Endodermal cell (in vitro differentiated cells): ENCODE results near the gene CATSPER3. TPM values are rescaled to one million over a fixed set of nuclear protein-coding genes. Genes with fewer than 3 reads are reported as not detected.

ENCODE experiments used
- DNase-seq: peaks from one replicate; pipeline ENCODE4 v3.0.0-alpha.2; 2017
- H3K27ac ChIP-seq: 2 replicates; pipeline ENCODE4 v1.5.1; 2013; ENCODE audit warnings: mild to moderate bottlenecking, low read depth, low read length, moderate library complexity
- H3K27me3 ChIP-seq: 2 replicates; pipeline ENCODE4 v1.6.1; 2013; ENCODE audit warnings: mild to moderate bottlenecking, low read length, moderate library complexity; ENCODE audit not compliant: insufficient read depth, control insufficient read depth, poor library complexity, severe bottlenecking
- H3K36me3 ChIP-seq: 2 replicates; pipeline ENCODE4 v1.7.0; 2013; ENCODE audit warnings: mild to moderate bottlenecking, low read length, moderate library complexity; ENCODE audit not compliant: control insufficient read depth, insufficient read depth
- H3K4me1 ChIP-seq: one replicate; pipeline ENCODE4 v1.7.0; 2013; ENCODE audit warnings: low read length; ENCODE audit not compliant: control insufficient read depth, insufficient read depth
- H3K4me3 ChIP-seq: 2 replicates; pipeline ENCODE4 v1.5.1; 2013; ENCODE audit warnings: mild to moderate bottlenecking, low read length, moderate library complexity
- H3K9ac ChIP-seq: 2 replicates; pipeline ENCODE4 v1.6.1; 2013; ENCODE audit warnings: mild to moderate bottlenecking, low read length, moderate library complexity; ENCODE audit not compliant: poor library complexity, severe bottlenecking; ENCODE audit errors: extremely low read depth
- H3K9me3 ChIP-seq: 2 replicates; pipeline ENCODE4 v1.6.1; 2013; ENCODE audit warnings: mild to moderate bottlenecking, low read length, moderate library complexity; ENCODE audit not compliant: control insufficient read depth
- H3K27ac Mint-ChIP-seq: 2 replicates; pipeline ENCODE4 v1.8.0; 2020; ENCODE audit warnings: mixed read lengths
- H3K27me3 Mint-ChIP-seq: 2 replicates; pipeline ENCODE4 v1.8.0; 2021; ENCODE audit warnings: mild to moderate bottlenecking, mixed read lengths; ENCODE audit not compliant: insufficient read depth
- H3K36me3 Mint-ChIP-seq: 2 replicates; pipeline ENCODE4 v1.8.0; 2020; ENCODE audit warnings: low read depth, mixed read lengths
- H3K4me1 Mint-ChIP-seq: 2 replicates; pipeline ENCODE4 v1.8.0; 2020; ENCODE audit warnings: mixed read lengths
- H3K4me3 Mint-ChIP-seq: 2 replicates; pipeline ENCODE4 v1.8.0; 2020; ENCODE audit warnings: mild to moderate bottlenecking, moderate library complexity, mixed read lengths
- H3K9me3 Mint-ChIP-seq: 2 replicates; pipeline ENCODE4 v1.8.0; 2020; ENCODE audit warnings: mild to moderate bottlenecking, mixed read lengths
- CTCF ChIP-seq: fragments of 200-600 bp; sonication (generic); conservative IDR thresholded peaks from 2 replicates; pipeline ENCODE4 v1.5.0; 2021; ENCODE audit warnings: antibody characterized with exemption, mild to moderate bottlenecking
- WGBS, 2 experiments: methylation state at CpG; one replicate each; pipeline versions ENCODE4 v1.1.5 to v1.1.7; 2013; ENCODE audit warnings: missing lambda C conversion rate in 2 of 2, mixed read lengths in 1 of 2; ENCODE audit not compliant: insufficient coverage in 1 of 2, insufficient read length in 1 of 2; 5-methylcytosine and 5-hydroxymethylcytosine counted together
- total RNA-seq, 2 donors: library from RNA; stranded (reverse); fragmentation: NEBNext Ultra II Directional in 1 of 2; extraction: Animal tissue kit (Norgen Biotek cat#: 25700) in 1 of 2; gene quantifications; 2 replicates in 1 of 2; 3 replicates in 1 of 2; pipeline ENCODE4 v1.2.1, GENCODE V29; 2021

The CATSPER3 gene
- total RNA-seq, 2 donors from 2014 or later: 0.64 to 0.68 TPM

GRCh38 chr5:134965271-134965825 lies 2.4 kb upstream of the CATSPER3 start:
- no peaks in the 10 kb centered on the region for H3K27me3 Mint-ChIP-seq
- no peaks in the 10 kb centered on the region for H3K4me1 Mint-ChIP-seq
- no peak for TF ChIP-seq CTCF
- DNase-seq: no peak
- no peak overlapping the region for H3K27ac Mint-ChIP-seq
- Histone ChIP-seq H3K27me3 (no peaks in the 10 kb centered on the region), H3K4me3 (no peak overlapping the region), H3K27ac (no peak overlapping the region), H3K36me3 (peaks cover 21% of the 10 kb centered on the region), H3K4me1 (no peaks in the 10 kb centered on the region), H3K9ac (no peak overlapping the region), H3K9me3 (no peaks in the 10 kb centered on the region)
- no peaks in the 10 kb centered on the region for H3K9me3 Mint-ChIP-seq
- WGBS, 2 experiments: 97 to 100% methylated on average over 1 to 3 of the region's 3 CpGs
- H3K4me3 Mint-ChIP-seq: no peak overlapping the region
- H3K36me3 Mint-ChIP-seq: peaks cover 16% of the 10 kb centered on the region

GRCh38 chr5:134968055-134968454 lies 348 bp downstream of the CATSPER3 start:
- no peak overlapping the region for H3K27ac Mint-ChIP-seq
- Histone ChIP-seq H3K4me1 (no peaks in the 10 kb centered on the region), H3K9me3 (no peaks in the 10 kb centered on the region), H3K27me3 (no peaks in the 10 kb centered on the region), H3K36me3 (peaks cover 9% of the 10 kb centered on the region), H3K9ac (no peak overlapping the region), H3K27ac (no peak overlapping the region), H3K4me3 (no peak overlapping the region)
- 94 to 100% methylated on average over 2 to 3 of the region's 3 CpGs for WGBS, 2 experiments
- H3K4me1 Mint-ChIP-seq: no peaks in the 10 kb centered on the region
- H3K4me3 Mint-ChIP-seq: no peak overlapping the region
- peaks cover 7% of the 10 kb centered on the region for H3K36me3 Mint-ChIP-seq
- no peaks in the 10 kb centered on the region for H3K9me3 Mint-ChIP-seq
- H3K27me3 Mint-ChIP-seq: no peaks in the 10 kb centered on the region
- no peak for TF ChIP-seq CTCF
- DNase-seq: no peak

DNA sequence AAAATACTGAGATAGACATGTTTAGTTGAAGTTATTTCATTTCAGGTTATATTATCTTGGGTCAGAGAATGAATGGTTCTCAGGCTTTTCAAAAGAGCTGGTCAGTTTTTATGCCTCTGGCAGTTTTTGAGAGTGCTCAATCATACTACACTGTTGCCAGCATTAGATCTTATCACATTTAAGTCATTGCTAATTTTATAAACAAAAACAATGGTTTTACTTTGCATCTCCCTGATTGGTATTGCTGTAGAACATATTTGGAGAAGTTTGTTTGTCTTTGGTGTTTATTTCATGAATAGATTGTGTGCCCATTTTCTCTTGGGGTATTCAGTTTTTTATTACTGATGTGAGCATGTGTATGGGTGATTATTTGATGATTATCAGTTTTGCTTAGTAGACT lies 1.5 kb downstream of the CATSPER3 start:
- TF ChIP-seq CTCF: no peak
- no peak overlapping the region for H3K27ac Mint-ChIP-seq
- no peaks in the 10 kb centered on the region for H3K4me1 Mint-ChIP-seq
- Histone ChIP-seq H3K9me3 (peaks cover under 1% of the 10 kb centered on the region), H3K4me1 (no peaks in the 10 kb centered on the region), H3K4me3 (no peak overlapping the region), H3K9ac (no peak overlapping the region), H3K27me3 (no peaks in the 10 kb centered on the region), H3K27ac (no peak overlapping the region), H3K36me3 (peaks cover 9% of the 10 kb centered on the region)
- DNase-seq: no peak
- H3K4me3 Mint-ChIP-seq: no peak overlapping the region
- H3K36me3 Mint-ChIP-seq: peaks cover 5% of the 10 kb centered on the region
- H3K9me3 Mint-ChIP-seq: no peaks in the 10 kb centered on the region
- H3K27me3 Mint-ChIP-seq: no peaks in the 10 kb centered on the region
